ENCODE measurements around the gene PTPN4. TPM values are rescaled to one million over a fixed set of nuclear protein-coding genes. Genes with fewer than 3 reads are reported as not detected.

PTPN4 gene
- total and polyA plus RNA-seq, 2 donors (not counting 3 experiments of a cell fraction or from before 2014, with no cell fraction given), result 6.8 to 29.6 TPM

- Histone ChIP-seq H3K9me1 (replicated peaks; ENCODE audit: control insufficient read depth, extremely low read depth, insufficient read depth, low read length) (no peaks in the 10 kb centered on the region), H4K20me1 (replicated peaks; ENCODE audit: control insufficient read depth, extremely low read depth, insufficient read depth, low read length) (no peaks in the 10 kb centered on the region), H3K9ac (replicated peaks; ENCODE audit: extremely low read depth, insufficient read depth, low read length) (no peak overlapping the region), H3K27me3 (ENCODE audit: control insufficient read depth in 2 of 2, insufficient read depth in 2 of 2, low read length in 2 of 2) (no peaks in the 10 kb centered on the region), H3K79me2 (ENCODE audit: control insufficient read depth, insufficient read depth, low read length) (no peaks in the 10 kb centered on the region), H3K9me3 (replicated peaks; ENCODE audit: control insufficient read depth, insufficient read depth, low read length) (no peaks in the 10 kb centered on the region), H2AFZ (ENCODE audit: low read depth, low read length) (no peak overlapping the region), H3K4me3 (replicated peaks in 1 of 3; ENCODE audit: insufficient read depth in 1 of 3, low read depth in 1 of 3, low read length in 3 of 3) (no peak overlapping the region), H3K27ac (ENCODE audit: insufficient read depth, low read depth, low read length) (no peak overlapping the region), H3K36me3 (ENCODE audit: control insufficient read depth in 2 of 2, extremely low read depth in 1 of 2, insufficient read depth in 2 of 2, low read length in 2 of 2) (no peaks in the 10 kb centered on the region), H3K4me1 (ENCODE audit: control insufficient read depth, extremely low read depth, insufficient read depth, low read length) (peaks cover 4% of the 10 kb centered on the region), H3K4me2 (ENCODE audit: insufficient read depth, low read length) (no peak overlapping the region)
- DNase-seq (ENCODE audit: low read depth, low spot score), result no peak
- ChIA-PET POLR2A (no interaction called here), CTCF (no interaction called here)
- intact Hi-C loops (cut with micrococcal nuclease) (no loop called here), dilution Hi-C loops (cut with MboI; ENCODE audit: extremely low pct_ligation_motif_present, low sequenced_read_pairs) (no loop called here)
- no peak for FAIRE-seq
- no peak for TF ChIP-seq FOS (IDR thresholded peaks at IDR 0.05; ENCODE audit: borderline replicate concordance, insufficient read depth, low read length)
- TF ChIP-seq MYC (IDR thresholded peaks at IDR 0.05; ENCODE audit: low read depth, low read length), result no peak
- no peak for TF ChIP-seq CTCF (IDR thresholded peaks at IDR 0.05; ENCODE audit: extremely low read depth in 1 of 2, insufficient read depth in 1 of 2, low read depth in 1 of 2, low read length in 2 of 2)
- TF ChIP-seq JUN (IDR thresholded peaks at IDR 0.05; ENCODE audit: borderline replicate concordance, insufficient read depth, insufficient read length, low read depth), result no peak
- TF ChIP-seq MAX (IDR thresholded peaks at IDR 0.05; ENCODE audit: insufficient read depth, insufficient read length), result no peak
- TF ChIP-seq POLR2A (IDR thresholded peaks at IDR 0.05; ENCODE audit: low read depth, low read length), result no peak
- no peak for TF ChIP-seq POLR2AphosphoS5 (IDR thresholded peaks at IDR 0.05; ENCODE audit: insufficient read depth, low read depth, low read length)
- no peak for TF ChIP-seq GATA2 (IDR thresholded peaks at IDR 0.05; ENCODE audit: insufficient read depth, insufficient read length, low read depth, low read length)
- no peak for TF ChIP-seq EZH2 (IDR thresholded peaks at IDR 0.05; ENCODE audit: borderline replicate concordance, low read depth, low read length, severe bottlenecking)
- no TSS peak for BruUV-seq (replicated peaks)
These were observed 81.8 kb downstream of the PTPN4 start for GRCh38 chr2:119841550-119841949.
